Measurements from ENCODE around the gene PITPNC1.
"Not testable (repeated sequence)": the region's sequence is repeated elsewhere in the genome, so short reads cannot be mapped to it uniquely, and the experiment has no call there.

Gene PITPNC1

DNA sequence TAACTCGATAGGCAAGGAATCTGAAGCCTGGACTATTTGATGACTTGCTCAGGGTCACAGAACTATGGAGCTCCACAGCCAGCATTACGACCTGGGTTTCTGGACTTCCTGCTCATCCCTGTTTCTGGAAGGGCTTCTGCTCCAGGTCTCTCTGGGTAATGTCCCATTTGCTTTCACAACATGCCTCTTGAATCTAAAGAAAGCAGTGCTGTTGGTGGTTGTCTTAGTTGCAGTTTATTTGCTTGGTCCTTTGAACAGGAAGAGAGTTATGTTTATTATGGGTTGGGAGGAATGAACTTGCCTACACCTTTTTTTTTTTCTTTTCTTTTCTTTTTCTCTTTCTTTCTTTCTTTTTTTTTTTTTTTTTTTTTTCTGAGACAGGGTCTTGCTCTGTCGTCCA lies 84.8 kb downstream of the PITPNC1 start:
- DNase-seq (ENCODE audit: low read depth), result no peak

DNA sequence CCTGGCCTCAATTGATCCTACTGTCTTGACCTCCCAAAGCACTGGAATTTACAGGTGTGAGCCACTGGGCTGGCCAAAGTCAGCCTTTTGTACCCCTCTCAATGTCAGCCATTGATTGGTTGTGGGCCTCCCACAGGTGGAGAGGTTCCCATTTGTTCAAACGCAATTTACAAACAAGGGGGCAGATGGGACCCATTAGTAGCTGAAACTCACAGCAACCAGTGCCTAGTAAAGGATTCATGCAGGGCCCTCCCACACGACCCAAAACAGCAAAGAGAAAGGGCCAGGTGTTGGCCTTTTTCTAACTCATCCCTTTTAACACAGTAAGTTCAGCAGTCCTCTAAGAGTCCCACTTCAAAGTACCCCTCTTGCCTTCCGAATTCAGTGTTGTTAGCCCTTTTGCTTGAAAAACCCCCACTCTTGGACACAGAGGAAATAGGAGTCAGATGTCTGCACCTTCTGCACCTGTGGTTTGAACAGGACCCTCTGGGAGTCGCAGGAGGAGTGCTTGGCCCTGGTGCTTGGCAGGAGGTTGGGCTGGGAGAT lies 89.2 kb downstream of the PITPNC1 start:
- DNase-seq (ENCODE audit: low read depth), result no peak

DNA sequence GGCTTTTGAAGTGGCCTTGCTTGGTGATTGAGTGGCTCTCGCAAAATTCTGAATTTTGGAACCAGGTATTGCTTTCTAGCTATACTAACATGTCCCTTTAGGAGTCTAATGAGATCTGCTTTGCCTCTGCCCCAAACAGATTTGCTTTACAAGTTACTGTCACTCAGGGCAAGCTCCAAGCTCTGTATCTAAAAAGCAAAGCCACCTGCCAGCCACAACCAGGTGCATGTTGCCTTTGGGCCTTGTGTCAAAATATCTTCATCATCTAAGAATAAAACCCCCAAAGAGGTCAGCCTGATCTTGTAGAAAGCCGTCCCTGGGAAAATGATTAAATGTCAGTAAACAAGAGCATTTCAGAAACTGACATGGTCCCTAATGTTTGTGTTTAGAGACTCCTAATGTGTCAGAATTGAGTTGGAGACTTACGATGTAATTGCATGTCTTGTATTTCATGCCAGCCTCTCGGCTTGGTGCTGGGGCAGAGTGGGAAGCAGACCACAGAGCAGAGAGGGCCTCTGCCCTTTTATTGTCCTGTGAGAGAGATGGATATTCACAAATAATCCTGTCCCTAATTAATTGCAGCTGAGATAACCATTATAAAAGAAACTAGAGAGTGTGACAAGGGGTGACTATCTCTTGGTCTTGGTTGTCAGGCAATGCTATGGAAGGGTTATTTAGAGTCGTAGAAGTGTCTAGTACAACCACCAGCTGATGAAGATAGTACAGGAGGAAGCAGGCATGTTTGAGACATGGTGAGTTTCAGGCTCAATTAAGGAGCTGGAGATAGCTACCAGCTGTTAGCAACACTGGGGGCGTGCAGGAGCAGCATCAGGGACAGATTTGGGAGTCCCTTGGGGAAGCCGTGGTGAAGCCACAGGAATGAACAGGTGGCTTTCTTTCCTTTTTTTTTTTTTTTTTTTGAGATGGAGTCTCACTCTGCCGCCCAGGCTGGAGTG lies 90.7 kb downstream of the PITPNC1 start:
- no peak for DNase-seq (ENCODE audit: low read depth)

DNA sequence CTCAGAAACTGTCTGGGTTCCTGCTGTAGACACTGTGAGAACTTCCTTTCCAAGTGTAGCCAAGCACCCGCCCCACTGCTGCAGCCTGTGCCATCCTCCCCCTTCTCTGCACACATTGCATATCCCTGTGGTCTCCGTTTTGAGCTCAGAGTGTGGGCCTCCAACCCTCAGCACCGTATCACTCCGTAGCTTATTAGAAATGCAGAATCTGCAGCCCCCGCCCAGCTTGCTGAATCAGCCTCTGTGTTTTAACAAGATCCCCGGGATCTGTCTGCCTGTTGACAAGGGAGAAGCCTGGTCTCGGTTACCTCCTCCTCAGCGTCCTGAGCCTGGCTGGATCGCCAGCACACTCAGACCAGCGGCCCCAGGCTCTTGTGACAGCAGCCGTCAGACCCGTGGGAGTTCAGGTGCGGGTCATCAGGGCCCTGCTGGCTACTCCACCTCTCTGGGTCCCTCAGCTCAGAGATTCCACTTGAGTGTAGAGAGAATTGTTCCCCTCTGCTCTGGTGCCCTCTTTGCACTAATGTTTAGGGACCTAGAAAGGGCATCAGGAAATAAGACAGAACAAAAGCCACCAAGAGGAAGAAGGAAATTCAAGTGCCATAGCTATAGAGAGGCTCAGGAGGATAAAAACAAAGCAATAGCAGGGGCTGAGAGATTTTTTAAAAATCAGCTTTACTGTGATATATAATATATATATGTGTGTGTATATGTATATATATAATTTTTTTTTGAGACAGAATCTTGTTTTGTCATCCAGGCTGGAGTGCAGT lies 92.3 kb downstream of the PITPNC1 start:
- DNase-seq (ENCODE audit: low read depth), result peak; percentile 58

DNA sequence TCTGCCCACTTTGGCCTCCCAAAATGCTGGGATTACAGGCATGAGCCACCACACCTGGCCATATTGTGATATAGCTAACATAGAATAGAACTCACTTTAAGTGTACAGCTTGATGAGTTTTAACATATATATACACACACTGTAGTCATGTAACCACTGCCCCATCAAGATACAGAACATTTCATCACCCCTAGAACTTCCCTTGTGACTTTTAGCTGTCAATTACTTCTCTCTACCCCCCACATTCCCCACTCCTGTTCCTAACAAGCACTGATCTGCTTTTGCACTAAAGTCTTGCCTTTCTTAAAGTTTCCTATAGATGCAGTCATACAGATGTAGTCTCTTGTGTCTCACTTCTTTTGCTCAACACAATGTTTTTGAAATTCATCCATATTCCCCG lies 93.1 kb downstream of the PITPNC1 start:
- no peak for DNase-seq (ENCODE audit: low read depth)

DNA sequence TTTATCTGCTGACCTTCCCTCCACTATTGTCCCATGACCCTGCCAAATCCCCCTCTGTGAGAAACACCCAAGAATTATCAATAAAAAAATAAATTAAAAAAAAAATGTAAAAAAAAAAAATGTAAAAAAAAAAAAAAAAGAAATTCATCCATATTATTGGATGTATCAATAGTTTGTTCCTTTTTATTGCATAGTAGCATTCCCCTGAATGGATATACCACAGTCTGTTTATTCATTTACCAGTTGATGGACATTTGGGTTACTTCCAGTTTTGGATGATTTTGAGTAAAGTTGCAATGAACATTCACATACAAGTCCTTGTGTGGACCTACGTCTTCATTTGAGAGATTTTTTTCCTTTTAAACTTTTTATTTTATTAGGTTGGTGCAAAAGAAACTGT lies 94.0 kb downstream of the PITPNC1 start:
- no peak for DNase-seq (ENCODE audit: low read depth)

DNA sequence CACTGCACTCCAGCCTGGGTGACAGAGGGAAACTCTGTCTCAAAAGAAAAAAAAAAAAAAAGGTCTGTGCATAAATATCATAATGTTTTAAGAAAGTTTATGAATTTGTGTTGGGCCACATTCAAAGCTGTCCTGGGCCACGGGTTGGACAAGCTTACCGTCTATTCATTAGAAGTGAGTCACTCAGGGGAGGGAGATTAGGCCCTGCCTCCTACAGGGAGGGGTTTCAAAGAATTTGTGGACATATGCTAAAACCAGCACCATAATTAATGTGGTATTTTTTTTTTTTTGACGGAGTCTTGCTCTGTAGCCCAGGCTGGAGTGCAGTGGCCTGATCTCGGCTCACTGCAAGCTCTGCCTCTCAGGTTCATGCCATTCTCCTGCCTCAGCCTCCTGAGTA lies 95.5 kb downstream of the PITPNC1 start:
- DNase-seq (ENCODE audit: low read depth), result peak; percentile 29

DNA sequence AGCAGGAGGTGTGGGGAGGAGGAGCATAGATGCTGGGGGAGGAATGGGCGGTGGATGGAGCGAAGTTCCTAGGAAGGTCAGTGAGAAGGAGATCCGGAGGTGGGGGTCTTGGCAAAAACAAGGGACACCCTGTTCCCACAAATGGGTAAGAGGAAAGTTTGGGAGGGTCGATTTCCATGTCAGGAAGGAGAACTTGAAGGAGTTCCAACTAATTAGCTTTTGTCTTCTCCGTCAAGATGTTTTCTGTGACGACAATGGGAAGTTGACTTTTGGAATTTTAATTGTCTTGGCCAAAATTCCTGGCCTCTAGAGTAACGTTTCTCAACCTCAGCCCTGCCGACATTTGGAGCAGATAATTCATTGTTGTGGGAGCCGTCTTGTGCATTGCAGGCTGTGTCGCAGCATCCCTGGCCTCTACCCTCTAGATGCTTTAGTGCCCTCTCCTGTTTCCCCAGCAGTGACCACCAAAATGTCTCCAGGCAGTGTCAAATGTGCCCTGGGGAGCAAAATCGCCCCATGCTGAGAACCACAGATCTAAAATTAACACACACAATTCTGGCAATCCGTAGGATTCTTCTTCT lies 97.1 kb downstream of the PITPNC1 start:
- DNase-seq (ENCODE audit: low read depth), result no peak

DNA sequence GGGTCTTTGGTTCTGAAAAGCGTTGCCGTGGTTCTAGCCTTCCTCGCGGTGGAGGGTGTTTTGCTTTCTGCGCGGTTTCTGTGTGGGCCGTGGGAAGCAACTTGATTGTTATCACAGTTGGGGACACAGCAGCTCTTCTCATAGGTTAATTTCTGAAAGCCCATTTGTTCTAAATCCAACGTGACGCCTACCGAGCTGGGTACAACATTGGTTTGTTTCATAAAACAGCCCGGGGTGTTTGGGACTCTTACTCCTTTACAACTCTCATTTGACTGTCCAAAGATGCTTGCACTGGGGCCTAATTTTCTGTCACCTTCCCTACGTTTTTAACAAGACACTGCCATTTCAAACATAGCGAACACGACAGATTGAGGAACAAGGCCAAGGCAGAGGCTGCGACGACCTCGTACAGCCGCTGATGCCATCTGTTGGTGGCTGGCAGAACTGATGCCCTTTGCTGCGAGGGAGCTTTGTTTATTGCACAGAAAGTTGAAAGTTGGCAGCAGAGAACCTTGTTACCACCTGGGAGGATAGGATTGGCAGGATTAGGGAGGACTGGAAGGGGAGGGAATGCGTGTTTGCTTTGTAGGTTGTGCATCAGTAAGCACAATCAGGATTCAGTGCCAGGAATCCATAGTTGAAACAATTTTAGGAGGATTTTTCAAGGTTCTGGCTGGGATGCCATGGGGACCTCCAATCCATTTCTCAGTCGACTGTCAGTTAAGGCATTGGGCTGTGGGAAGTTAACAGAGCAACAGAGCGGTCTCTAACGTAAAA lies 98.3 kb downstream of the PITPNC1 start:
- peak; percentile 60 for DNase-seq (ENCODE audit: low read depth)

DNA sequence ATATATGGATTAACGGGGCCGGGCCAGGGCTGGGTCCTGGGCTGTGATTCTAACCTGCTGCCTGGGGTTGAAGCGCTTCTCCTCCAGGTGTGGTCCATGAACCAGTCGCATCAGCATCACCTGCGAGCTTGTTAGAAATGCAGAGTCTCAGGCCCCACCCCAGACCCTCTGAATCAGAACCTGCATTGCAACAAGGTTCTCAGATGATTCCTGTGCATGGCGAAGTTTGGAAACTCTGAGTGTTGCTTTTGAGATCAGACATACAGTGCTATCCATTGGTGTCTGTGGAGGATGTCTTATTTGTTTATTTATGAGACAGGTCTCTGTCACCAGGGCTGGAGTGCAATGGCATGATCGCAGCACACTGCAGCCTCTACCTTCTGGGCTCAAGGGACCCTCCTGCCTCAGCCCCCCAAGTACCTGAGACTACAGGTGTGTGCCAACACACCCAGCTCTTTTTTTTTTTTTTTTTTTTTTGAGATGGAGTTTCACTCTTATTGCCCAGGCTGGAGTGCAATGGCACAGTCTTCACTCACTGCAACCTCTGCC lies 99.8 kb downstream of the PITPNC1 start:
- no peak for DNase-seq (ENCODE audit: low read depth)

DNA sequence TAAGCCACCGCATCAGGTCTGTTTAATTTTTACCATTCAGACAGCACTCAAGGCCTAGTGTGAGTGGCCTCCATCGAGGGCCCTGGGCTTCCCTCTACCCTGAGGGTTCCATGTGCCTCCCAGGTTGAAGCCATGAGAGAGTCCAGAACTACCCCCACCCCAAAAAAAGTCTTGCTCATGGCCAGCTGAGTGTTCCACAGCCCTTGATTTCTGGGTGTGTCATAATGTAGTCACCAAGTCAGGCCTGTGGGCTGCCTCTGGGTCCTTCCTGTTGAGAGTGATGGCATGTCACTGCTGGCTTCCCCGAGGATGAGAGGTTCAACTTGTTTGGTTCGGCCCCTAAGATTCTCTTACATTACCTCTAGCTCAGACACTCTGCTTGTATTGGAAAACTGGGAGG lies 100.6 kb downstream of the PITPNC1 start:
- no peak for DNase-seq (ENCODE audit: low read depth)

DNA sequence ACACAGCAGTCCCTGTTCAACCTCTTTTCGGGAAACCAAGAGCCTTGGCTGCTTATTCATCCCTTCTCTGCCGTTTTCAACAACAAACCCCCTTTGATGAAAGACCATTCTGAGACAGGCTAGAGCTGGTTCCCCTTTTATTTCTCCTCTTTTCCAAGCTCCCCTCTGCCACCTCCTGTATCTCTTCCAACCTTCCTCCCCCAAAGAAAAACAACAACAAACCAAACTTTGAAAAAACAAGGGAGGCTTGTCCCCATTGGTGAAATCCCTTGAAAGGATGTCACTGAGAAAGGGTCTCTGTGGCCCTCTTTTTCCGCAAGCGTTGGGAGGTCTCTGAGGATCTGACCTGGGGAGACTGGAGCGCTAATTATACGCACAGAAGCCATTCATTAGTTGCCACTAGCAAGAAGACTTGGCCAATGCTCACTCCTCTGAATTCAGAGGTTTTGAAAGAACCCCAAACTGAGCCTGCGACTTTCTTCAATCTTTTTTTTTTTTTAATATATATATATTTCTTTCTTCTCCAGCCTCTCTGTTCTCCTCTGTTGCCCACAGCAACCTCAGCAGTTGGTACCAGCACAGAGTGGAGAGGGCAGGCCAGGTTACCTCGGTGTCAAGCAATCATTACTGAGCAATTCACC lies 101.4 kb downstream of the PITPNC1 start:
- DNase-seq (ENCODE audit: low read depth), result no peak

DNA sequence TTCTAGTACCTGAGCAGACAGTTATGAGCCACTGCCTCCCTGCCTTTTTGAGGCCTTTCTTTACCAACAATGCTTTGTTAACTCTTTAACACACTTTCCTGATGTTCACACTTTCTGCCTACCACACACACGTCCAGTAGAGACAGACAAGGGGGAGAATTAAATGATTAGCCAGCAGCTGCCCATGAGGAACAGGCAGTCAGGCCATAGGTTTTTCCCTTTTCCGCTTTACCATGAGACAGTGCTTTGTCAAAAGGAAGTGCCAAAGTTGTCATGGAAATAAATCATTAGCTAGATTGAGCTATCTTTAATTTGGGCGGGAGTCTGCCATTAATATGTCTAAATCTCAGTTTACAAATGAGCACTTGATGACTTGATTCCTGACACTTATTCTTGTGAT lies 102.1 kb downstream of the PITPNC1 start:
- DNase-seq (ENCODE audit: low read depth), result no peak

DNA sequence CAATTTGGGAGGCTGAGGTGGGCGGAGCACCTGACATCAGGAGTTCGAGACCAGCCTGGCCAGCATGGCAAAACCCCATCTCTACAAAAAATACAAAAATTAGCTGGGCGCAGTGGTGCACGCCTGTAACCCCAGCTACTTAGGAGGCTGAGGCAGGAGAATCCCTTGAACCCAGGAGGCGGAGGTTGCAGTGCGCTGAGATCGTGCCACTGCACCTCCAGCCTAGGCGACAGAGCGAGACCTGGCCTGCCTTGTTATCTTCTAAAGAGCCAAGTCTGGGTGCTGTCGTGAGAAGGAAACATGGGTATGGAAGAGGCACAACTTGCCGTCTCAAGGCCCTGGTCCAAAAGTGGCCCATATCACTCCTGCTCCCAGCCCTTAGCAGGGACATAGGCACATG lies 103.9 kb downstream of the PITPNC1 start:
- DNase-seq (ENCODE audit: low read depth), result not testable (repeated sequence)

DNA sequence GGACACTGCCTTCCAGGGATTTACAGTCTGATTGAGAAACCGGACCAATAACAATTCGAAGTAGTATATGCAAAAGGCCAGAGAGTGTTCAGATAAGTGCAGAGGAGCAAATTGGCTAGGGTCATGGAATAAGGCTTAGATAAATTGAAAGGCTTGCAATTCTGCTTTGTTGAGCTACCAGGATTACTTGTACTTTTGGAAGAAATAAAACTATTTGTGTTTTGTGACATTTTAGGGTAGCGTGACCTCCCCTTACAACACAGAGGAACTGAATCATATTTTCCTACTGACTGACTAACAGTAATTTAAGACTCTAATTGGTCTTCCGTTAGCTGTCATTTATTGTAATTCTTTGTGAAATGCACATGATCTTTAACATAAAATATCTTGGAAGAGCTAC lies 104.7 kb downstream of the PITPNC1 start:
- peak; percentile 84 for DNase-seq (ENCODE audit: low read depth)

DNA sequence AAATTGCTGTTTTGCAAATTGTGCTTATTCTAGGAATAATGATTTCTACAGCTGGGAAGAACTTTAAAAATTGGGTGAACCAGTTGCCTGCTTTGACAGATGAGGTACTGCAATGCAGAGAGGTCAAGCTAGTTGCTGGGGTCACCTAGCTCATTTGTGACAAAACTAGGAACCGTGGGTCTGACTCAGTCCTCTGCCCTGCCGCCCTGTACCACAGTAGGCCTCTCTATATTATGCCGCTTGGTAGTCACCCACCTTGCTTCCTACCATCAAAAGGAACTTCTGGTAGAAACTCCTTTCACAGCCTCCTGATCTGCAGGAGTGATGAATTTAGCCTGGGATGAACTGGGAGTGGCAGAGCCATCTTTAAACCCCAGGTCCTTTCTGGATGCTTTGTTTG lies 105.7 kb downstream of the PITPNC1 start:
- no peak for DNase-seq (ENCODE audit: low read depth)

DNA sequence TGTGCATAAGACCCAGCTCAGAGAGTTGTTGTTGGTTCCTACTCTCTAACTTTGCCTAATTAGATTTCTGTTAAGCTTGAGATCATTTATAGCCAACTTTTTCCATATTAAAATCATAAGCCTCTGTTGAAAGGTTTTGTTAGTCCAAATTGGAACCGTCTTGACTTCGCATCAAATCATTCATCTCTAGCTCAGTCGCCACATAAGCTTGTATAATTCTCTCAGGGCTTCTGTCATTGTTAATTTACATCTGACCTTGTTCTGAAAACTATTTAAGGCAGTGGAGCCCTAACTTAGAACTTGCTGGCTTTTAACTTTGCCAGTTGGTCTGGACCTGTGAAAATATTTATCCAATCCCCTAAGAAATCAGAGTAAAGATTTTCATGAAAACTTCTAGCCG lies 107.2 kb downstream of the PITPNC1 start:
- no peak for DNase-seq (ENCODE audit: low read depth)

DNA sequence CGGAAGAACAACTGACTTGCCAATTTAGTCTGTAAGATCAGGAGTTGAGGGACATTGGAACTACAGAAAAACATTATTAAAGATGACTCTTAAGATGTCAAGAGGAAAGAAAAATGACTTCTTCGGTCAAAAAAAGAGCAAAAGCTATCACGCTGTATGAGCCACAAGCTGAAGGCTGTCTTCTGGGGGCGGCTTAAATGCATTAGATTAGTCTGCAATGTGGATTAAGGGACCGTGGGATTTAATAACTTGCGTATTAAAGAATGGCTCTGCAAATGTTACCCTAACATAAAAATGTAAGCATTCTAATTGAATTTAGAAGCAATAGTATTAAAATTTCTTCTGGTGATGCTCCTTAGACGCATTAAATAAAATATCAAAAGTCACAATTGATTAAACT lies 108.6 kb downstream of the PITPNC1 start:
- no peak for DNase-seq (ENCODE audit: low read depth)

DNA sequence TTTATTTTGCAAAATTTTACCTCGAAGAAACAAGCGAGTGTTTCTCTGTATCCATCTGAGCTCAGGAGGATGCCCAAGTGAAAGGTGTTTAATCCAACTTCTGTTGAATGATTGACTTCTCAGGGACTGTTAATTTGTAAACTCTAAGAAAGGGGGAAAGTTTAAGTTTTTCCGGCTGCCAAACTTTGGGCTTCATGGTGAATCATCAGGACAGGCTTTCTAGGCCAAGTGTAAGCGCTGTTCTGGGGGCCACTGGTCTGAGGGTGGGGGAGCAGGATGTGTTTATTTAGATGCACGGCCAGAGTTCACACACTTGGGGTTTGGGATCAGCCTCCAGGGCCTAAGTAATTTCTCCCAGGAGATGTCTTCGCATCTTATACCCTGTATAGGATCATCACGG lies 110.4 kb downstream of the PITPNC1 start:
- peak; percentile 54 for DNase-seq (ENCODE audit: low read depth)

DNA sequence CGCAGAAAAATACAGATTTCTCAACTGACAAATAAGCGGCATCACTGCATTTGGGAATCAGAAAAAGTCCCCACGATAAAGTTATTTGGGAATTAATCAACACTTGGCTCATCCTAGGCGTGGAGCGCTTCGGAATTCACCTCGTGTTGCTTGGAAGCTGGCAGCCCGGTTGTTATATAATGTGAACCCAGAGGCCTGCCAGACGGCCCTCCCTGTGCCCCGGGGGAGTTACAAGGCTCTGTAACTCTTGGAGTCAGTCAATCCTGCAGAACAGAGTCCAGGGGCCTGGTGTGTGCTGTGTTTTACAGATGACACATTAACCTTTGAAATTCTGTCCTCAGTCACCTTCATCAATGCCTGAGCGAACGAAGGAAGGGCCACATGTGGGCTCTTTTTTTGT lies 111.1 kb downstream of the PITPNC1 start:
- no peak for DNase-seq (ENCODE audit: low read depth)

DNA sequence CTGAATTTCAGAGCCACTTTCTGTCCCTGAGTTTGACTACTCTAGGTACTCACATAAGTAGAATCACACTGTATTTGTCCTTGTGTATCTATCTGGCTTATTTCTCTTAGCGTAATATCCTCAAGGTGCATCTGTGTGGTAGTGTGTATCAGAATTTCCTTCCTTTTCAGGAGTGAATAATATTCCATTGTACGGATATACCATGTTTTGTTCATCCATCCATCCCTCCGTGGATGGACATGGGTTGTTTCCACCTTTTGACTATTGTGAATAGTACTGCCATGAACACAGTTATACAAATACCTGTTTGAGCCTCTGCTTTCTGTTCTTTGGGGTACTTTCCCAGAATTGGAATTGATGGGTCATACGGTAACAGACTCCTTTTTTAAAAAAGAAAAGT lies 111.7 kb downstream of the PITPNC1 start:
- DNase-seq (ENCODE audit: low read depth), result no peak
